ENCODE results near the gene AKIRIN2.

AKIRIN2 gene

DNA sequence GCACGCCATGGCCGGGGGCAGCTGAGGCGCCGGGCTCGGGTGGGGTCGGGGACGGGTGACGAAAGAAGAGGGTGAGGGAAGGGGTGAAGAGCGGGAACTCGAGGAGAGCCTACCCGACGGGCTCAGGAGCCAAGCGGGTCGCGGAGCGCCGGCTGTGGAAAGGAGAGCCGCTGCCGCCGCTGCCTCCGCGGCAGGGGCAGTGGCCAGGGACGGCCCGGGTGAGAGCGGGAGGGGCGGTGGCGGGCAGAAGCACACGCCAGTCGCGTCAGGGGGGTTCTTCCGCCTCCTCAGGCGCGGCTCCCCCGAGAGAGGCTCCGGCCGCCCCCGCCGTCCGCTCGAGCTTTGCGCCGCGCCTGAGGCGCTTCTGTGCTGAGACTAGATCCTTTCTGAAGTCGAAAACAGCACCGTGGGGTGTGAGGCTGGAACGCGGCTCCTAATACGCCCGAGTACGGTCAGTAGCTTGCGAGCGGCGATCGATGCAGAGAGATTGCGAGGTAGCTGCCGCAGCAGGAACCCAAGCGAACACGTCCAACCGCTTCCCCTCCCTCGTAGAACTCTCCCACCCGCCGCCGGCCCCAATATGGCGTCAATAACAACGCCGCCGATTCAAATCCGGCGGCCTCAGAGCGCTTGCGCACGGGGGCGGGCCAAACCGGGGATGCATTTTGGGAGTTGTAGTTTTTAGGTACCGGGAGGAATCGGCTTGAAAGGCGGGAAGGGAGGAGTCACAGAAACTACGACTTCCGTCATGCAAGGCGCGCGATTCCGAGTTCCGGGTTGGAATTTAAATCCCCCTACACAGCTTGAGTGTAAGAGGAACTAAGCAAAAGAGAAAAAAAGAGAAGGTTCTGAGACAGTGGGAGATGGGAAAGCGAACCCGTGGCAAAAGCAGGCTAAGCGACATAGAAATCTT lies at the start of gene AKIRIN2:
Gene AKIRIN2, minus strand, starts transcription at position 558 of the 913 bp plus-strand sequence. Its CDS starts 549 bp downstream, at position 9.
- no peaks in the 10 kb centered on the region for H3K27me3 Mint-ChIP-seq
- peaks cover 23% of the 10 kb centered on the region for H3K36me3 Mint-ChIP-seq (ENCODE audit: low read depth)
- peak within 1 kb of the TSS; percentile 95 for H3K27ac Mint-ChIP-seq
- no peaks in the 10 kb centered on the region for H3K9me3 Mint-ChIP-seq
- H3K4me1 Mint-ChIP-seq (ENCODE audit: low read depth): peaks cover 49% of the 10 kb centered on the region
- H3K4me3 Mint-ChIP-seq: peak within 1 kb of the TSS; percentile 95

DNA sequence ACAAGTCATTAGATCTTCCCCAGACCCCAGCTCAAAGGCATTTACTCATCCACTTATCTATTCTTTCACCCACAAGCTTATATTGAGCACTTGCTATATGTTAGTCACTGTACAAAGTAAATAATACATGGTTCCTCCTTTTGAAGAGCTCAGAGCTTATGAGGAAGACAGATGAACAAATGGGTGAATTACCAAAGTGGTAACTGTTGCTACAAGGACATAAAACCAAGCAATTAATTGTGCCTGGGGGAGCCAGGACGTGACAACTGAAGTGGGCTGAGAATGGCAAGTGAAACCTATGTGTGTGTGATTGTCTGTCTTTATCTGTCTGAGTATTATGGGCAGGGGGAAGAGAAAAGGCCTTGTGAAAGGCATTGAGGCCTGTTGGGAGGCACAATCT lies 45.6 kb upstream of the AKIRIN2 start:
- no peak overlapping the region for H3K4me3 Mint-ChIP-seq
- H3K27me3 Mint-ChIP-seq: no peaks in the 10 kb centered on the region
- H3K9me3 Mint-ChIP-seq: no peaks in the 10 kb centered on the region
- H3K4me1 Mint-ChIP-seq (ENCODE audit: low read depth): peaks cover 7% of the 10 kb centered on the region
- no peak overlapping the region for H3K27ac Mint-ChIP-seq
- no peaks in the 10 kb centered on the region for H3K36me3 Mint-ChIP-seq (ENCODE audit: low read depth)

DNA sequence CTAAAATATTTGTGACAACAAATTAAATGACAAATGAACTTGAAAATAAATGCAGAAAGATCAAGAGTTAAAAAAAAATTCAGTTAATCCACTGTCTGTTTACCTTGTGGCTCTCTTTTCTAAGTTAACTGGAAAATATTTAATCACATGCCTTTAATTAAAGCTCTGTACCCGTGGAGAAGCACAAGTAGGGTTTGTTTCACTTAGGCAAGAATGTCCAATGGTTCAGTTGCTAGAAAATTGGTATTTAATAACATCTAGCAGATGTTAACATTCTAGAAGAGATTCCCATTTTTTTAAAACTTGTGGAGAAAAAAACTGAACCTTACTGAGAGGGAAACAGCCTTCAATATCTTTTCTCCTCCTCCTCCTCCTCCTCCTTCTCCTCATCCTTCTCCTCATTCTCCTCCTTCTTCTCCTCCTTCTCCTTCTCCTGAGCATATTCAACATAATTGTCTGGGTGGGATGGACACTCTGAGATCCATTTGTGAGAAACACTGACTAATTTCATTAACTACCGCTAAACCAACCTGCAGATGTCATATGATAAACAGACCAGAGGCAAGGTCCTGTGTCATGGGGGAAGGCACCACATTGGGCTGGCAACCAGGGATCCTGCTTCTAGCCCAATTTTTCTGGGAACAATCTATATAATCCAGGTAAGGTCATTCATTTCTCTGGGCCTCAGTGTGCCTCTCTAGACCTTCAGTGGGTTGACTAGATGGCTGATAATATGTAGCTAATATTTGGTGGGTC lies 44.1 kb upstream of the AKIRIN2 start:
- no peak overlapping the region for H3K27ac Mint-ChIP-seq
- H3K36me3 Mint-ChIP-seq (ENCODE audit: low read depth): no peaks in the 10 kb centered on the region
- H3K4me1 Mint-ChIP-seq (ENCODE audit: low read depth): peaks cover 17% of the 10 kb centered on the region
- H3K9me3 Mint-ChIP-seq: peaks cover 3% of the 10 kb centered on the region
- no peaks in the 10 kb centered on the region for H3K27me3 Mint-ChIP-seq
- H3K4me3 Mint-ChIP-seq: no peak overlapping the region

DNA sequence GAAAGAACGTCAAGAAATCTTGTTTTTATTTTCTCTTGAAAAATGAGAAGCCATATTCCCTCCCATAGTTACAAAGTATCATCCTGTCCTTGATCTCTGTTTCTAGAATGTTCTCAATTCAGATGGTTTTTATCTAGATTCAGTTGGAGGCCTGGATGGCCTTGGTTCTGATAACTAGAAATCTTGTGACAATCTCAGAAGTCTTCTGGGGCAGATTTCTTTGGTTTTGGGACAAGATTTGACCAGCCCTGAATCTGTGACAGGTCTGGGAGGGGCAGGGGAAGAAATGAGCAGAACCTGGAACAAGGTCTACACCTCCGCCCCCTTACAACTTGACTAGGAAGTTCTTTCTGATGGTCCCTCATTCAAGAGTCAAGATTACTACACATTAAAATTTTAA lies 41.4 kb upstream of the AKIRIN2 start:
- H3K27ac Mint-ChIP-seq: no peak overlapping the region
- H3K27me3 Mint-ChIP-seq: no peaks in the 10 kb centered on the region
- peaks cover 3% of the 10 kb centered on the region for H3K9me3 Mint-ChIP-seq
- no peak overlapping the region for H3K4me3 Mint-ChIP-seq
- H3K36me3 Mint-ChIP-seq (ENCODE audit: low read depth): no peaks in the 10 kb centered on the region
- H3K4me1 Mint-ChIP-seq (ENCODE audit: low read depth): peaks cover 23% of the 10 kb centered on the region

DNA sequence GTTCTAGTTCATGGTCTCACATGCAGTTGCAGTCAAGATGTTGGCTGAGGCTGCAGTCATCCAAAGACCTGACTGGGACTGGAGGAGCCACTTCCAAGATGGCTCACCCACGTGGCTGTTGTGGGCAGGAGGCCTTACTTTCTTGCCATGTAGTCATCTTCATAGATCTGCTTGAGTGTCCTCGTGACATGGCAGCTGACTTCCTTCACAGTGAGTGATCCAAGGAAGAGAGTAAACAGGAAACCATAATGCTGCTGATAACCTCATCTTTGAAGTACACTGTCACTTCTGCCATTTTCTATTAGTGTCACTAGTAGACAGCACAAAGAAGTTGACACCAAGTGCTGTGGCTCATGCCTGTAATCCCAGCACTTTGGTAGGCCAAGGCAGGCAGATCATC lies 40.1 kb upstream of the AKIRIN2 start:
- Mint-ChIP-seq H3K27ac (peak overlapping the region; percentile 40), H3K9me3 (peaks cover 3% of the 10 kb centered on the region), H3K4me1 (ENCODE audit: low read depth) (peaks cover 36% of the 10 kb centered on the region), H3K4me3 (no peak overlapping the region), H3K36me3 (ENCODE audit: low read depth) (no peaks in the 10 kb centered on the region), H3K27me3 (no peaks in the 10 kb centered on the region)

DNA sequence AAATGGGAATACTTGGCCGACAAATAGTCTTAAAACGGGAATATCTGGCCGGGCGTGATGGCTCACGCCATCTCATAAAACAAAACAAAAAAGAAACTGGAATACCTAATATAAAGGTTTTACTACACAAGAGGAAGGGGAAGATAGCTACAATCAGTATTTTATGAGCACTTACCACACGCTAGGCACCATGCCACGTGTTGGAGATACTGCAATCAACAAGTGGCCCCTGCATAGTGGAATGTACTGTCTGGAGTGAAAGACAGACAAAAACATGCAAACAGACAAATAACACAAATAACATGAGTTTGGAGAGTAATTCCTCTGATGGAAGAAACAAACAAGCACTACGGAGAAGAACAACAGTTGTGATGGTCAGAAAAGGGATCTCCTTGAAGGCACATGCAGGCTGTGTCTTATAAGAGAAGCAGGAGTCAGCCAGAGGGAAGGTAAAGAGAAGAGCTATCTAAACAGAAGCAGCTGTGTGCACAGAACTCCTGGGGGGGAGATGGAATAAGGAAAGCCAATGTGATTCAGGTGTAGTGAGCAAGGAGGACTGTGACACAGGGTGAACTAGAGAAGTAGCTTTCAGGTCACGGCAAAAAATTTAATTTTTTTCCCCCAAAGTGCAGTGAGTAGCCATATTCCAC lies 39.1 kb upstream of the AKIRIN2 start:
- no peak overlapping the region for H3K4me3 Mint-ChIP-seq
- no peaks in the 10 kb centered on the region for H3K27me3 Mint-ChIP-seq
- peaks cover 3% of the 10 kb centered on the region for H3K9me3 Mint-ChIP-seq
- H3K4me1 Mint-ChIP-seq (ENCODE audit: low read depth): peaks cover 39% of the 10 kb centered on the region
- H3K36me3 Mint-ChIP-seq (ENCODE audit: low read depth): no peaks in the 10 kb centered on the region
- no peak overlapping the region for H3K27ac Mint-ChIP-seq

DNA sequence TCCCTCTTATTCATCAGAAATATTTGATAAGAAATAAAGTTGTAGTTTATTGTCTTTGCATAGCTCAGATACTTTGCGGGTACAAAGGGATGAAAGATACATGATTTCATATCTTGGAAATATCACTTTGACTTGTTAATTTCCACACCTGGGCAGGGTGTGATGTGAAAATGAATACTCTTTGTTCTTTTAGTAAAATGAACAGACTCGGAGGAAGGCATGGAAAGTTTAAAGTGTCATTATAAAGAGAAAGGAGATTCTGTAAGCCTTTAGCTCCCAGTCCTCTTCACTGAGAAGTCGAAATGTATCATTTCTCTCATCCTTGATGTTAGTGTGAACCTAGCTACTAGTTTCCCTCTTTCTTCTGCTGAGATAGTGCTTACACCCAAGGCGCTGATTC lies 36.7 kb upstream of the AKIRIN2 start:
- H3K36me3 Mint-ChIP-seq (ENCODE audit: low read depth): no peaks in the 10 kb centered on the region
- H3K27me3 Mint-ChIP-seq: no peaks in the 10 kb centered on the region
- H3K4me3 Mint-ChIP-seq: peak overlapping the region; percentile 51
- H3K9me3 Mint-ChIP-seq: peaks cover 3% of the 10 kb centered on the region
- H3K4me1 Mint-ChIP-seq (ENCODE audit: low read depth): peaks cover 39% of the 10 kb centered on the region
- H3K27ac Mint-ChIP-seq: peak overlapping the region; percentile 58

DNA sequence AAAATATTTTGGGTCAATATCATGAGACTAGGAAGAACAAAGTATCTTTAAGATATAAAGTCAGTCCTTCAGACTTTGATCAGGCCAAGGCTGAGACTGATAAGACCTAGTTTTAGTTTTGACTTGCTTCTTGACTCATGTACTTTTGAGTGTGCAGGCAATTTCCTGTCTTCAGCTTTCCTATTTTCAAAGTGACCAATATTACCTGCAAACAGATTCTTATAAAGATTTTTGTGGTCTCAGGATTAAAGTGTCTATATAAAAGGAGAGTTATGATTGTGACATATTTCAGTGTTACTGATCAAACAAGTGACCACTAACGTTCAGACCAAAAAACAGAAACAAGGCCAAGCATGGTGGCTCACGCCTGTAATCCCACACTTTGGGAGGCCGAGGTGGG lies 36.0 kb upstream of the AKIRIN2 start:
- H3K36me3 Mint-ChIP-seq (ENCODE audit: low read depth): no peaks in the 10 kb centered on the region
- H3K4me3 Mint-ChIP-seq: no peak overlapping the region
- H3K27ac Mint-ChIP-seq: no peak overlapping the region
- peaks cover 35% of the 10 kb centered on the region for H3K4me1 Mint-ChIP-seq (ENCODE audit: low read depth)
- H3K27me3 Mint-ChIP-seq: no peaks in the 10 kb centered on the region
- peaks cover 3% of the 10 kb centered on the region for H3K9me3 Mint-ChIP-seq

DNA sequence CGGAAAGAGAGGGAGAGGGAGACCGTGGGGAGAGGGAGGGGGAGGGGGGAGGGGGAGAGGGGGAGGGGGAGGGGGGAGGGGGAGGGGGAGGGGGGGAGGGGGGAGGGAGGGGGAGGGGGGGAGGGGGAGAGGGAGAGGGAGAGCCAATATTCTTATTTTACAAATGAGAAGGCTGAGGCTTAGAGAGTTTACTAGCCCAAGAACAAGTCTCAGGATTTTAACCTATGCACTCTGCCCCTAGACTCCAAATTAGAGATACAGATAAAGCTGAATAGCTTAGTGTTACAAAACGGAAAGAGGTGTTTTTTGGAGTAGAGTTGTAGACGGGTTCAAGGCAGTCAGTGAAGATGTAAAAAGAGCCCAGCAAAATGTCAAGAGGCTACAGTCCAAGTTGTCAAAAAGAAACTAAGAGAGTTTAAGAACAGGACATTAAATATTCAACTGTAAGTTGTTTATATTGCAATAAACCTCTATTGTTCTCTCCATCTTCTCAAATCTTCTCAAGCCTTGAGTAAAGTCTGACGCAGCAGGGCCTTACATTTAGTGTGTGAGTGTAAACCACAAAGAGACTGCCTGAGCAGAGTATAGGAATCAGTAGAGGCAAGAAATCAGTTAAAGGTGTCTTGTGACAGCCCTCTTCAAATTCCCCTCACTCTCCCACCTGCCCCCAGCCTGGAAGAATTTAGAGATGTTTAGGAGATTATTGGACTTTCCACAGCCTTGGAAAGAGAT lies 34.9 kb upstream of the AKIRIN2 start:
- Mint-ChIP-seq H3K27me3 (no peaks in the 10 kb centered on the region), H3K4me3 (no peak overlapping the region), H3K36me3 (ENCODE audit: low read depth) (no peaks in the 10 kb centered on the region), H3K4me1 (ENCODE audit: low read depth) (peaks cover 32% of the 10 kb centered on the region), H3K9me3 (peaks cover under 1% of the 10 kb centered on the region), H3K27ac (peak overlapping the region; percentile 60)

DNA sequence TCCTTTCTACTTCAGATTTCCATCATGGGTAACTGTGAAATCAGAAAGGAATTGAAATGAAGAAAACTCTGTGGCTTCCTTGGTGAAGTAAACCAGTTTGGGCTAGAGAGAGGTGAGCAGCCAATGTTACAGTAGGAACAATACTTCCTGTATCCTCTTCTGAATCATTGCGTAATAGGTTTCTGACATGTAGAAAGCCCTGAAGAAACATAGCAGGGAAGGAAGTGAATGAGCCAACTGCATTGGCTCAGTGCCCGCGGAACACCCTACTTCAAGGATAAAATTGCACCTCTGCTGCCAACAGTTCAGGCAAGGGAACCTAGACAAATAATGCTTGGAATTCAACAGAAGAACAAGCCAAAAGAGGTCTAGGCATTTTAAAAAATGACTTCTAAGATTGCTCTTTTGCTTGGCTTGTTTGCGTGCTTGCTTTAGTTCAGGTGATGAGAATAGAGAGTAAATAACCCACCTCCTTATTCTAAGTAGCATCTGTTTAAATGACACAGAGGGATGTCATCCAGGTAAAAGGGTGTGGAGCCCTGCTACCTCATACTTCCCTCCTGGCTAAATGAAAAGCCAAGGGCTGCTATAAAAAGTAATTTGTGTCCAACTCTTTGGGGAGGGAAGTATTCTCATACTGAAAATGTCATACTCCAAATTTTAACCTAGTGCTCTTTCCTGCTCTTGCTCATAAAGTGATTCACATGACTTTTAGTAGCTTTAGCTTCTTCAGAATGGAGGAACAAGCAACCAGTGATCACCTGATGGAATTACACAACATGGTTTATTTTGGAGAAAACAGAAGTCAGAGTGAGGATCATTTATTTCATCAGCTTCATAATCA lies 30.0 kb upstream of the AKIRIN2 start:
- Mint-ChIP-seq H3K4me1 (ENCODE audit: low read depth) (peaks cover 19% of the 10 kb centered on the region), H3K36me3 (ENCODE audit: low read depth) (no peaks in the 10 kb centered on the region), H3K4me3 (peak overlapping the region; percentile 30), H3K27ac (peak overlapping the region; percentile 45), H3K9me3 (no peaks in the 10 kb centered on the region), H3K27me3 (no peaks in the 10 kb centered on the region)

DNA sequence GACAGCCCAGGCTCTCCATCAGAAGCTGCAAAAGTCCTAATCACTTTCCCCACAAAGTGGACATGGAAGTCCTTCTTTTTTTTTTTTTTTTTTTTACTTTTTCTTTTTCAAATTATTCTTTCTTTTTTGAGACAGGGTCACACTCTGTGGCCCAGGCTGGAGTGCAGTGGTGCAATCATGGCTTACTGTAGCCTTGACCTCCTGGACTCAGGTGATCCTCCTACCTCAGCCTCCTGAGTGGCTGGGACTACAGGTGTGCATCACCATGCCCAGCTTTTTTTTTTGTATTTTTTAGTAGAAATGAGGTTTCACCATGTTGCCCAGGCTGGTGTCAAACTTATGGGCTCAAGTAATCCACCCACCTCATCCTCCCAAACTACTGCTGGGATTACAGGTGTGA lies 29.0 kb upstream of the AKIRIN2 start:
- peaks cover 18% of the 10 kb centered on the region for H3K4me1 Mint-ChIP-seq (ENCODE audit: low read depth)
- no peaks in the 10 kb centered on the region for H3K27me3 Mint-ChIP-seq
- H3K27ac Mint-ChIP-seq: no peak overlapping the region
- no peak overlapping the region for H3K4me3 Mint-ChIP-seq
- H3K36me3 Mint-ChIP-seq (ENCODE audit: low read depth): no peaks in the 10 kb centered on the region
- no peaks in the 10 kb centered on the region for H3K9me3 Mint-ChIP-seq

DNA sequence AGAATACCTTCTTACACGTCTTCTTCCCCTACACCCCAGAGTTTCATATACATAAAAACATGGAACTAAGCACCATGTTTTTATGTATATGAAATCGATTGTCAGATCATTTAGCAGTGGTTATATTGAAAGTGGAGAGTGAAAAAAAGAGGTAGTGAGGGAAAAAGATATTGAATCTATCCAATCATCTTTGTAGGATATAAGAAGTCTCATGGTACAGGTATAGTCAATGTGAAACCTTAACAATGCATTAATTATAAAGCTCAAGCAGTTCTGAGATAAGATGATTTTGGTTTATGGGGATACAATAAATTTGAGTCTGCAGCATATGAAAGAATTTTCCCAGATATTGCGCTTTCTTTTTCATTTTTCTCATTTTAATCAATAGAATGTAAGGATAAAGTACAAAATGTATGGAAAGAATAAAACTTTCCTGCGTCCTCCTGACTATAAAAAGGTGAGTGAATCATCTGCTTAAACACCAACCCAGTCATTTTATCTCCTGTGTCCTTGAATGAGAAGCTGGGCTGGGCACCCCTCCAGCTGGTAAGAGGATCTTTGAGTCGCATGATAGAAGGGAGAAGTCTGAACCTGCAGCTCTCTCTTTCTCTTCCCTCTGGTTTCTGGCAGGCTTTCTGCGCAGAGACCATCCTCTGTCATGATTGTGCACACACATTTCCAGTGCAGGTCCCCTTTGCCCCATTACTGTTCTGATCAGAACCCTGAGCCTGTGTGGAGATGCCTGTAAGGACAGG lies 28.1 kb upstream of the AKIRIN2 start:
- H3K4me1 Mint-ChIP-seq (ENCODE audit: low read depth): peaks cover 24% of the 10 kb centered on the region
- H3K9me3 Mint-ChIP-seq: no peaks in the 10 kb centered on the region
- H3K27ac Mint-ChIP-seq: no peak overlapping the region
- no peaks in the 10 kb centered on the region for H3K36me3 Mint-ChIP-seq (ENCODE audit: low read depth)
- no peaks in the 10 kb centered on the region for H3K27me3 Mint-ChIP-seq
- H3K4me3 Mint-ChIP-seq: no peak overlapping the region

DNA sequence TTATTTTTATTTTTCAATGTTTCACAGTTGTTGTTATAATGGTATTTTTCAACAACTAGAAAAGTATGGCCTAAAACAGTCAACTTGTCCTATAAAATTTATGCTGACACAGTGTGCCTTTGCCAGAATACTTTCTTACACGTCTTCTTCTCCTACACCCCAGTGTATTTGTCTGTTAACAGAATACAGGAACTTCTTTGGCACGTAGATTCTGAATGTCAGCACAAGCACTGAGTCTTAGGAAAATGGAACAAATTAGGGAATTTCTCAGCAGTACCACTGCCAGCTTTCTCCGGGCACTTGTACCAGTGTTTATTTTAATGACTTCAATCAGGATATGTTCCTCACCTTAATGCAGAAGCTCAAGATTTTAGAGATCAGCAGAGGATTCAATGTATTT lies 26.7 kb upstream of the AKIRIN2 start:
- Mint-ChIP-seq H3K36me3 (ENCODE audit: low read depth) (no peaks in the 10 kb centered on the region), H3K9me3 (no peaks in the 10 kb centered on the region), H3K27ac (no peak overlapping the region), H3K4me1 (ENCODE audit: low read depth) (peaks cover 34% of the 10 kb centered on the region), H3K27me3 (no peaks in the 10 kb centered on the region), H3K4me3 (no peak overlapping the region)

Data from stimulated activated naive CD8-positive, alpha-beta T cell treated with anti-CD3 and anti-CD28 coated beads, Interleukin-15, Interleukin-2, amounts not matched to agents 100 ng/mL and 50 ng/mL, for 24 hours (primary cell).